B cell (primary cell): ENCODE measurements around the gene RFTN2.

ENCODE experiments used
- CTCF ChIP-seq: fragments of 200-600 bp; IDR thresholded peaks from one replicate; pipeline ENCODE4 v1.8.0; 2022; ENCODE audit warnings: antibody characterized with exemption, mild to moderate bottlenecking
- EZH2 ChIP-seq: IDR thresholded peaks from 2 replicates; pipeline ENCODE4 v1.6.1; 2012; ENCODE audit warnings: borderline replicate concordance, low read depth, mild to moderate bottlenecking, moderate library complexity, low read length; ENCODE audit not compliant: insufficient read depth, poor library complexity, severe bottlenecking

- TF ChIP-seq CTCF (peak; percentile 33), EZH2 (no peak)
Observed at GRCh38 chr2:197599285-197599965, 76.0 kb downstream of the RFTN2 start.
